Adrenal gland (tissue), 12 donors: ENCODE data around the gene NUP85. TPM values are rescaled to one million over a fixed set of nuclear protein-coding genes. Genes with fewer than 3 reads are reported as not detected.

ENCODE experiments used
- DNase-seq, 7 donors: peaks; one replicate each; pipeline ENCODE4 v3.0.0-alpha.2; 2019 to 2020
- H3K27ac ChIP-seq, 5 donors: fragments of 200-600 bp; sonication (generic) in 4 of 5; 1 replicate in 3 of 5; 2 replicates in 2 of 5; pipeline versions ENCODE4 v1.5.1 to v1.8.0; 2016 to 2020; ENCODE audit warnings: mild to moderate bottlenecking in 1 of 5
- H3K27me3 ChIP-seq: fragments of 200-600 bp; 2 replicates; pipeline ENCODE4 v1.8.0; 2021
- H3K36me3 ChIP-seq, 2 donors: fragments of 200-600 bp; replicated peaks in 1 of 2; 1 replicate in 1 of 2; 2 replicates in 1 of 2; pipeline versions ENCODE4 v1.5.1 to v1.8.0; 2018 to 2022
- H3K4me1 ChIP-seq, 2 donors: fragments of 200-600 bp; replicated peaks in 1 of 2; 1 replicate in 1 of 2; 2 replicates in 1 of 2; pipeline versions ENCODE4 v1.5.1 to v1.8.0; 2018 to 2021
- H3K4me3 ChIP-seq, 4 donors: fragments of 200-600 bp; sonication (generic) in 3 of 4; one replicate each; pipeline ENCODE4 v1.5.1; 2016 to 2018
- H3K9me3 ChIP-seq, 3 donors: fragments of 200-600 bp; sonication (generic) in 1 of 3; replicated peaks in 1 of 3; 1 replicate in 2 of 3; 2 replicates in 1 of 3; pipeline versions ENCODE4 v1.5.1 to v1.8.0; 2016 to 2021
- POLR2A ChIP-seq, 2 donors: fragments of 450-650 bp; IDR thresholded peaks; one replicate each; pipeline ENCODE4 v1.6.1; 2017; ENCODE audit warnings: antibody characterized with exemption in 2 of 2, mild to moderate bottlenecking in 2 of 2, moderate library complexity in 1 of 2
- WGBS, 4 donors: extraction: QIAGEN DNeasy Blood & Tissue Kit in 2 of 4; methylation state at CpG; one replicate each; pipeline versions ENCODE4 v1.1.5 to v1.1.7; 2013 to 2017; 5-methylcytosine and 5-hydroxymethylcytosine counted together
- intact Hi-C, 2 donors: fragments of 100-400 bp; cut with DNase I; formaldehyde crosslinking; loops; one replicate each; pipeline versions ENCODE4 v1.14.1 to v1.15.0; 2022 to 2023
- polyA plus RNA-seq, 3 donors: library from polyadenylated mRNA; stranded (reverse); fragments of 200-250 nt in 2 of 3; fragments of 350-450 nt in 1 of 3; fragmentation: Illumina TruSeq in 1 of 3; extraction: RNeasy Lipid Tissue Mini Kit (QIAGEN cat#74804) in 1 of 3; gene quantifications; one replicate each; pipeline ENCODE4 v1.2.3, GENCODE V29; 2013 to 2014
- total RNA-seq, 9 donors: library from RNA; depleted of rRNA in 4 of 9; stranded (reverse); fragments of >200 nt in 4 of 9; fragments of 120-200 nt in 1 of 9; fragmentation: NEBNext Ultra II Directional in 1 of 9; extraction: Animal tissue kit (Norgen Biotek cat#: 25700) in 1 of 9; gene quantifications; one replicate each; pipeline versions ENCODE4 v1.1.0 to v1.2.4, GENCODE V29; 2013 to 2023
- TF ChIP-seq, protein P1 (sequence below), 6 experiments: fragments of 450-650 bp in 4 of 6; fragments of 200-600 bp in 2 of 6; sonication (generic) in 1 of 6; IDR thresholded peaks; 1 replicate in 5 of 6; 2 replicates in 1 of 6; pipeline versions ENCODE4 v1.5.1 to v1.8.0; 2016 to 2021; ENCODE audit warnings: antibody characterized with exemption in 6 of 6, mild to moderate bottlenecking in 2 of 6, moderate library complexity in 1 of 6
- donor health status: healthy with polysubstance abuse.
- donor health status: Bipolar disorder and iron deficiency.
- donor health status: DM: yes; HTN: yes; CAD: no.
- donor health status: DM: no; HTN: no; CAD: no.
- donor health status: DM: no; HTN: no; CAD: no.
- donor health status: DM: yes; HTN: yes; CAD: no.

Gene NUP85
- total and polyA plus RNA-seq, 12 donors, result 18.7 to 53.8 (median 33.5) TPM

DNA sequence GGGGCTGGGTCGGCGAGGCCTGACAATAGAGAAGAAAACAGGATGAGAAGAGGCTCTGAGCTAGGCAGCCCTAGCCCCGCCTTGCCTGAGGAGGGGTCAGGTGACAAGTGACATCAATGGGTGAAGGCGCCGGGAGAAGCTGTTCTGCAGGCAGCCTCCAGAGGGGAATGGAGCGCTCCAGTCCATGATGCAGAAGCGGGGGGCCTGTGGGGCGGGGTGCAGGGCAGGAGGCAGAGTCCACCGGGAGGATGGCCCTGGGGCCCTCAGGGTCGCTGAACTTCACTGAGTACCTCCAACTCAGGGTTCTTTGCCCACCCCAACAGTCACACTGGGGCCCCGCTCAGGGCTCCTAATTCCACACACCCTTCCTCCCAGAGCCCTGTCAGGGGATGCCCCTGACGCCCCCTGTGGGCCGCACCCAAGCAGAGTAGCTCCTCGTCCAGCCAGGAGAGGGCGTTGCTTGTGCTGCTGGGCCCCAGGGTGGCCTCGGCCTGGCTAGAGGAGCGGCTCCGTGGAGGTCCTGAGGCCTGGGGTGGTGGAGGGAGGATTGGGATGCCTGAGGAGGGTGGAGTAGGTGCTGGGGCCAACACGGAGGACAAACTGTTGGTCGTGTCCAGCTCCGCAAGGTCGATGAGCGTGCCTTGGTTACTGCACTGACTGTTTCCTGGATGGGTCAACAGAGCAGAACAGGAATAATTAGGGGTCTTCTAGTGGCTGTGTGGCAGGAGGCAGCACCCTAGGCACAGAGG, 35.1 kb downstream of the NUP85 start:
- H3K36me3 ChIP-seq, result peaks cover 0 to 96% of the 10 kb centered on the region in 2 donors
- no peak for TF ChIP-seq POLR2A (IDR thresholded peaks at IDR 0.05)
- TF ChIP-seq, protein P1, sequence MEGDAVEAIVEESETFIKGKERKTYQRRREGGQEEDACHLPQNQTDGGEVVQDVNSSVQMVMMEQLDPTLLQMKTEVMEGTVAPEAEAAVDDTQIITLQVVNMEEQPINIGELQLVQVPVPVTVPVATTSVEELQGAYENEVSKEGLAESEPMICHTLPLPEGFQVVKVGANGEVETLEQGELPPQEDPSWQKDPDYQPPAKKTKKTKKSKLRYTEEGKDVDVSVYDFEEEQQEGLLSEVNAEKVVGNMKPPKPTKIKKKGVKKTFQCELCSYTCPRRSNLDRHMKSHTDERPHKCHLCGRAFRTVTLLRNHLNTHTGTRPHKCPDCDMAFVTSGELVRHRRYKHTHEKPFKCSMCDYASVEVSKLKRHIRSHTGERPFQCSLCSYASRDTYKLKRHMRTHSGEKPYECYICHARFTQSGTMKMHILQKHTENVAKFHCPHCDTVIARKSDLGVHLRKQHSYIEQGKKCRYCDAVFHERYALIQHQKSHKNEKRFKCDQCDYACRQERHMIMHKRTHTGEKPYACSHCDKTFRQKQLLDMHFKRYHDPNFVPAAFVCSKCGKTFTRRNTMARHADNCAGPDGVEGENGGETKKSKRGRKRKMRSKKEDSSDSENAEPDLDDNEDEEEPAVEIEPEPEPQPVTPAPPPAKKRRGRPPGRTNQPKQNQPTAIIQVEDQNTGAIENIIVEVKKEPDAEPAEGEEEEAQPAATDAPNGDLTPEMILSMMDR (IDR thresholded peaks at IDR 0.05), result peak in 4 of 6 experiments; percentile 18 to 49 (median 42)
- no peaks in the 10 kb centered on the region for H3K27me3 ChIP-seq
- peak in 5 of 7 donors; percentile 26 to 81 (median 36) for DNase-seq
- no peaks in the 10 kb centered on the region for H3K9me3 ChIP-seq
- WGBS, 4 donors, result 63 to 72% (median 64%) methylated on average over 11 to 23 of the region's 23 CpGs
- H3K4me3 ChIP-seq, result no peak overlapping the region
- H3K4me1 ChIP-seq, result no peaks in the 10 kb centered on the region
- H3K27ac ChIP-seq, result peak overlapping the region in 2 of 5 donors; percentile 59 to 67
- intact Hi-C loops, result no loop called here

DNA sequence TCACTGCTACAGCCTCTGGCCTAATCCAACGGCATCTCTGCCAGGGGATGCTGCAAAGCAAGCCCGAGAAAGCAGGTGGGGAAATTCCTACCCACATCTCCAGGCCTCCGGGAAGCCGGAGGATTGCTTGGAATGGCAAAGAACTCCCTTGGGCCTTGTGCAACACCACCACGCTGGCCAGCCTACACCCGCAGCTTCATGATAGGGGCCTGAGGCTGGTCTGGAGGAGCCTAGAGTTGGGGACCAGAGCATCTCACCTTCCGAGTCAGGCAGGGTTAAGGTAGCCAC, 35.6 kb downstream of the NUP85 start:
- peaks cover 0 to 98% of the 10 kb centered on the region in 2 donors for H3K36me3 ChIP-seq
- no peaks in the 10 kb centered on the region for H3K4me1 ChIP-seq
- intact Hi-C loops, result no loop called here
- TF ChIP-seq, protein P1 (IDR thresholded peaks at IDR 0.05), result no peak
- no peak for TF ChIP-seq POLR2A (IDR thresholded peaks at IDR 0.05)
- DNase-seq, result no peak
- no peaks in the 10 kb centered on the region for H3K9me3 ChIP-seq
- H3K27me3 ChIP-seq, result no peaks in the 10 kb centered on the region
- WGBS, 4 donors, result 78 to 92% (median 90%) methylated on average over 1 to 7 of the region's 7 CpGs
- no peak overlapping the region for H3K4me3 ChIP-seq
- peak overlapping the region in 2 of 5 donors; percentile 59 to 67 for H3K27ac ChIP-seq

DNA sequence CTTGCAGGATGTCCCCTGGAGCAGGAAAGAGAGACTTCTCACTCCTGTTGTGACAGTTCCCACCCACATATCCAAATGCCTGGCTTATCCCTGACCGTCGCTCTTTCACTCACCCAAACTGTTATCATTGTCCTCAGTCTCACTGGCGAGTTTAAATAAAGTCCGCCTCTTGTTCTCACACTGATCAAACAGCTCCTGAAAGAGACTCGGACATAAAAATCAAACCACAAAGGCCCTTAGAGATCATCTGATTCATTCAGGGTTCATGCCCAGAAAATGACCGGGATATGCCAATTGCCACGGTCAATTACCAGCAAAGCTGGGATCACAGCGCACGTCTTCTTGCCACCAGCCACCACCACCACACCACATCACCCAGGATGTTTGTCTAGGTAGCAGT, 36.0 kb downstream of the NUP85 start:
- TF ChIP-seq POLR2A (IDR thresholded peaks at IDR 0.05), result no peak
- TF ChIP-seq, protein P1 (IDR thresholded peaks at IDR 0.05), result no peak
- Histone ChIP-seq H3K4me3 (no peak overlapping the region), H3K4me1 (no peaks in the 10 kb centered on the region), H3K9me3 (no peaks in the 10 kb centered on the region), H3K27ac (peak overlapping the region in 2 of 5 donors; percentile 54 to 67), H3K36me3 (peaks cover 0 to 96% of the 10 kb centered on the region in 2 donors), H3K27me3 (no peaks in the 10 kb centered on the region)
- intact Hi-C loops, result no loop called here
- DNase-seq, result no peak
- 92 to 98% (median 95%) methylated on average over 7 to 9 of the region's 9 CpGs for WGBS, 4 donors

DNA sequence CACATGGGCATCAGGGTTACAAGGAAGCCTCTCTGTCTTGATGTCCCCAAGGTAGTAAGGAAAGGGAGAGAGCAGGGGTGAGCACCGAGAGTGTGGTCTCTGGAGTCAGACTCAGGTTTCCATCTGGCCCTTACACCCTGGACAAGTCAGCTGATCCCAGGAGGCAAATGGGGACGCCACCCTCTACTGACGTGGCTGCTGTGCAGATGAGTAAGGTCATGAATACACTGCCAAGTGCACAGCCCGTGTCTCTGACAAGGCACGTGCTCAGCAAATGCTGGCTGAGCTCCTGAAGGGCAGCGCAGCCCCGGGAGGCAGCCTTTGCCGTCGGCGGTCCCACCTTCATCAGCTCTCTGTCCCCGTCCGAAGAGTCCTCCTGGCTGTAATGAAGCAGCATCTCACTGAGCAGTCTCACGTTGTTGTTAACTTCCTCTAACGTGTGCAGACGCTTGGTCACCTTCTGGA, 36.5 kb downstream of the NUP85 start:
- H3K9me3 ChIP-seq, result no peaks in the 10 kb centered on the region
- peaks cover 0 to 91% of the 10 kb centered on the region in 2 donors for H3K36me3 ChIP-seq
- intact Hi-C loops, result no loop called here
- TF ChIP-seq, protein P1 (IDR thresholded peaks at IDR 0.05), result no peak
- no peak for TF ChIP-seq POLR2A (IDR thresholded peaks at IDR 0.05)
- DNase-seq, result peak; percentile 52 to 84 (median 80)
- WGBS, 4 donors, result 40 to 63% (median 53%) methylated on average over 2 to 15 of the region's 15 CpGs
- H3K4me1 ChIP-seq, result no peaks in the 10 kb centered on the region
- peak overlapping the region in 3 of 5 donors; percentile 16 to 67 (median 54) for H3K27ac ChIP-seq
- H3K4me3 ChIP-seq, result no peak overlapping the region
- no peaks in the 10 kb centered on the region for H3K27me3 ChIP-seq
